ENCODE data around the gene CCDC134.

The CCDC134 gene

DNA sequence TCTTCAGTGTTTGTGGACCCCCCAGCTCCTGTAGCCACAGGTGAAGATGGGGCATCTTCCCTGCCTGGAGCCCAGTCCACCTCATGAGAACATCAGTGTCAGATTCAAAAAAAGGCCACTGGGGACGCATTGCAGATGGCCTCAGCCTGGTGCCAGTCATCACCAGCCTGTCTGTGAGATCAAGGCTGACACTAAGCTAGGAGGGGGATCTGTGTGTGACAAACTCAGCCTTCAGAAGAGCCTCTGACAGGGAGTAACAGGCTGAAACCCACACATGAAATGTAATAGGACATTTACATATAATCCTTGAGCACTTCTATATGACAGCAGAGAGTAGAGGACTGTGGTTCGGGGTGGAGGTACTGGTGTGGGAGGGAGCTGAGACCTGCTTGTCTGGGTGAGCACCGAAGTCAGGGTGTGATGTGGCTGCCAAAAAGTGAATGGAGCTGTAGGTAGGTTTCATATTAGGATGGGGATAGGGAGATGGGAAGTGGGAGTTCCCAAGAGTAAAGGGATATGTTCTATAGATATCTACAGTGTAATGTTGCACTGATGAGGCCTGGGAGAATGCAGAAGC, 20.5 kb upstream of the CCDC134 start:
- no CpG with 5 or more reads among the region's 3 CpGs for WGBS, 2 donors (ENCODE audit: extremely low coverage in 2 of 2, insufficient read length in 2 of 2, insufficient replicate concordance in 1 of 2)
- no peaks in the 10 kb centered on the region for H3K36me3 ChIP-seq (replicated peaks in 1 of 2; ENCODE audit: control insufficient read depth in 2 of 2, insufficient read depth in 2 of 2, low read length in 2 of 2)
- no peak overlapping the region for H2BK5ac ChIP-seq (ENCODE audit: low read length)
- H3K4me2 ChIP-seq (ENCODE audit: insufficient read depth, low read length, poor library complexity, severe bottlenecking): no peak overlapping the region
- no peak overlapping the region for H3K14ac ChIP-seq (ENCODE audit: low read length)
- H3K4me3 ChIP-seq (ENCODE audit: low read length in 2 of 2): no peak overlapping the region
- H4K8ac ChIP-seq (ENCODE audit: low read depth, low read length): no peak overlapping the region
- no peak for DNase-seq (ENCODE audit: low spot score)
- H3K4me1 ChIP-seq (ENCODE audit: control insufficient read depth in 2 of 2, insufficient read depth in 1 of 2, low read depth in 1 of 2, low read length in 2 of 2): peaks cover 4 to 6% of the 10 kb centered on the region in 2 donors
- no peak overlapping the region for H2AFZ ChIP-seq (ENCODE audit: low read length)
- no peak overlapping the region for H3K18ac ChIP-seq (ENCODE audit: low read length)
- no peak overlapping the region for H2BK12ac ChIP-seq (ENCODE audit: low read length)
- H2BK15ac ChIP-seq (ENCODE audit: low read length): no peak overlapping the region
- H3K79me1 ChIP-seq (ENCODE audit: low read depth, low read length): no peaks in the 10 kb centered on the region
- no peak overlapping the region for H3K9ac ChIP-seq (ENCODE audit: low read depth, low read length, poor library complexity)
- peaks cover 0 to 37% (median 0%) of the 10 kb centered on the region in 3 experiments for H3K27me3 ChIP-seq (ENCODE audit: control insufficient read depth in 3 of 3, insufficient read depth in 3 of 3, low read depth in 1 of 3, low read length in 3 of 3)
- no peak overlapping the region for H2BK120ac ChIP-seq (ENCODE audit: low read depth, low read length)
- no peak overlapping the region for H4K91ac ChIP-seq (ENCODE audit: low read depth, low read length, poor library complexity)
- no peak overlapping the region for H2AK5ac ChIP-seq (ENCODE audit: low read depth, low read length)
- no peak overlapping the region for H3K27ac ChIP-seq (replicated peaks; ENCODE audit: low read length)
- H3K4ac ChIP-seq (ENCODE audit: low read length): no peak overlapping the region
- H3K9me3 ChIP-seq (replicated peaks in 1 of 2; ENCODE audit: control insufficient read depth in 2 of 2, insufficient read depth in 1 of 2, low read depth in 1 of 2, low read length in 2 of 2): no peaks in the 10 kb centered on the region
- no peak overlapping the region for H3K23ac ChIP-seq (ENCODE audit: low read depth, low read length, poor library complexity)

DNA sequence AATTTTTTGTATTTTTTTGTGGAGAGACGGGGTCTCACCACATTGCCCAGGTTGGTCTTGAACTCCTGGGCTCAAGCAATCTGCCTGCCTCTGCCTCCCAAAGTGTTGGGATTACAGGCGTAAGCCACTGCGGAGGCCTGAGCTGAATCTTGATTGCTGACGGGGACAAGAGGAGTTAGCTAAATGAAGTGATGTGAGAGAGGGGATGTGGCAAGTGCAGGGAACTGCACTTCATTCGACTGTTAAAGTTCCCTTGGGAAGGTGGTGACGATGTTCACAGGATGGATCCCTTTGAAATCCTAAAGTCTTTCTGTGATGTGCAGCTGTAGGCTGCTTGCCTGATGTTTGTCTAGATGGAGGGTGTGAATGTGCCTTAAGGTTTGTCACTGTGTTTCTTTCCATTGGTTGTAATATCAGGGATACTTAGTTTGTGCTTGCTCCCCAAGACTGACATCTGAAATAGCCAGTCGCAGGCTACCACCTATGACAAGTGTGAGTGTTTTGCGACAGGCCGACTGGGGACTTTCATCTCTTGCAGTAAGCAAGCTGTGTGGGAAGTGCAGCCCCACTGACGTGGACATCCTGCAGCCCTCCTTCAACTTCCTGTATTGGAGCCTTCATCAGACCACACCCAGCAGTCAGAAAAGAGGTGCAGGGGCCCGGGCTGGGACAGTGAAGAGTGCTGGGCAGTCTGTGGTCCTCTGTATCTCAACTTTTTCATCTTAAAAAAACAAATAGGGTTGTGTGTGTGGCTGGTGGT, 19.6 kb upstream of the CCDC134 start:
- H3K18ac ChIP-seq (ENCODE audit: low read length): no peak overlapping the region
- no peak overlapping the region for H2BK5ac ChIP-seq (ENCODE audit: low read length)
- no peak overlapping the region for H3K4ac ChIP-seq (ENCODE audit: low read length)
- no peak for DNase-seq (ENCODE audit: low spot score)
- no peak overlapping the region for H3K4me3 ChIP-seq (ENCODE audit: low read length in 2 of 2)
- no peaks in the 10 kb centered on the region for H3K9me3 ChIP-seq (replicated peaks in 1 of 2; ENCODE audit: control insufficient read depth in 2 of 2, insufficient read depth in 1 of 2, low read depth in 1 of 2, low read length in 2 of 2)
- H4K91ac ChIP-seq (ENCODE audit: low read depth, low read length, poor library complexity): no peak overlapping the region
- H3K4me1 ChIP-seq (ENCODE audit: control insufficient read depth in 2 of 2, insufficient read depth in 1 of 2, low read depth in 1 of 2, low read length in 2 of 2): peaks cover 4 to 5% of the 10 kb centered on the region in 2 donors
- H2BK15ac ChIP-seq (ENCODE audit: low read length): no peak overlapping the region
- H2AK5ac ChIP-seq (ENCODE audit: low read depth, low read length): no peak overlapping the region
- no peak overlapping the region for H3K27ac ChIP-seq (replicated peaks; ENCODE audit: low read length)
- H3K27me3 ChIP-seq (ENCODE audit: control insufficient read depth in 3 of 3, insufficient read depth in 3 of 3, low read depth in 1 of 3, low read length in 3 of 3): peaks cover 0 to 37% (median 0%) of the 10 kb centered on the region in 3 experiments
- H2BK120ac ChIP-seq (ENCODE audit: low read depth, low read length): no peak overlapping the region
- H3K79me1 ChIP-seq (ENCODE audit: low read depth, low read length): no peaks in the 10 kb centered on the region
- H4K8ac ChIP-seq (ENCODE audit: low read depth, low read length): no peak overlapping the region
- H3K14ac ChIP-seq (ENCODE audit: low read length): no peak overlapping the region
- H2AFZ ChIP-seq (ENCODE audit: low read length): peak overlapping the region; percentile 83
- H3K23ac ChIP-seq (ENCODE audit: low read depth, low read length, poor library complexity): no peak overlapping the region
- no peak overlapping the region for H3K9ac ChIP-seq (ENCODE audit: low read depth, low read length, poor library complexity)
- WGBS, 2 donors (ENCODE audit: extremely low coverage in 2 of 2, insufficient read length in 2 of 2, insufficient replicate concordance in 1 of 2): no CpG with 5 or more reads among the region's 11 CpGs
- no peak overlapping the region for H3K4me2 ChIP-seq (ENCODE audit: insufficient read depth, low read length, poor library complexity, severe bottlenecking)
- H3K36me3 ChIP-seq (replicated peaks in 1 of 2; ENCODE audit: control insufficient read depth in 2 of 2, insufficient read depth in 2 of 2, low read length in 2 of 2): no peaks in the 10 kb centered on the region
- H2BK12ac ChIP-seq (ENCODE audit: low read length): no peak overlapping the region

DNA sequence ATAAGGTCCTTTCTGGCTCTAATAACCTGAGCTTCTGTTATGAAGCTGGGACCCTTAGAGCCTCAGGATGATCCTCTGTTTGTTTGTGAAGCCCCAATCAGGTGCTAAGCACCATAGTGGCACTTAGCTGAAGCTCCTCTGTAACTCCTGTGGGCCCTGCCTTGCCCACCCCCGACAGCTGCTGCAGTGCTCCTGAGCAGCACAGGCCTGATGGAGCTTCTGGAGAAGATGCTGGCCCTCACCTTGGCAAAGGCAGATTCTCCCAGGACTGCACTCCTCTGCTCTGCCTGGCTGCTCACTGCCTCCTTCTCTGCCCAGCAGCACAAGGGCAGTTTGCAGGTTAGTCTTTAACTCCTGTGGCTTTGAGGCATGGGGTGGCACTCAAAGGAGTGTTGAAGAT, 19.0 kb upstream of the CCDC134 start:
- no CpG with 5 or more reads among the region's 1 CpG for WGBS, 2 donors (ENCODE audit: extremely low coverage in 2 of 2, insufficient read length in 2 of 2, insufficient replicate concordance in 1 of 2)

DNA sequence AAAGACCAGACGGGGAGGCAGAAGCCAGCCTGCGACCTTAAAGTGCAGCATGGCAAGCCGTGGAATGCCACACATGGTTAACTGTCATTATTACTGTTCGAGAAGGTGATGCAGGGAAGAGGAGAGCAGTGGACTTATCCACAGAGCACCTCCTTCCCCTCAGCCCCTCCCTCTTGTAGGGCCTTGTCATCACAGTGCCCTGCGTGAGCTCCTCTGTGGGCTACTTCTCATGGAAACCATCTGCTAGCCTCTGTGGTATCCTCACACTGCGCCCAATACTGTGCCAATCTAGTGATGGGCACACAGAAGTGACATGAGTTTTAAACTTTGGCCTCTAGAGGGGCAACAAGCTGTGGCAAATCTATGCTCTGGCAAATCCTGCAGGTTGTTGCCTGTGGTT, 18.2 kb upstream of the CCDC134 start:
- no peak overlapping the region for H2BK12ac ChIP-seq (ENCODE audit: low read length)
- H2AK5ac ChIP-seq (ENCODE audit: low read depth, low read length): no peak overlapping the region
- H3K4me1 ChIP-seq (ENCODE audit: control insufficient read depth in 2 of 2, insufficient read depth in 1 of 2, low read depth in 1 of 2, low read length in 2 of 2): peaks cover 0 to 4% of the 10 kb centered on the region in 2 donors
- no peak overlapping the region for H3K4ac ChIP-seq (ENCODE audit: low read length)
- peaks cover 0 to 45% (median 0%) of the 10 kb centered on the region in 3 experiments for H3K27me3 ChIP-seq (ENCODE audit: control insufficient read depth in 3 of 3, insufficient read depth in 3 of 3, low read depth in 1 of 3, low read length in 3 of 3)
- no peak overlapping the region for H4K8ac ChIP-seq (ENCODE audit: low read depth, low read length)
- no peak overlapping the region for H3K9ac ChIP-seq (ENCODE audit: low read depth, low read length, poor library complexity)
- WGBS, 2 donors (ENCODE audit: extremely low coverage in 2 of 2, insufficient read length in 2 of 2, insufficient replicate concordance in 1 of 2): no CpG with 5 or more reads among the region's 6 CpGs
- no peak overlapping the region for H2BK120ac ChIP-seq (ENCODE audit: low read depth, low read length)
- no peak overlapping the region for H3K14ac ChIP-seq (ENCODE audit: low read length)
- no peak overlapping the region for H3K23ac ChIP-seq (ENCODE audit: low read depth, low read length, poor library complexity)
- no peak overlapping the region for H3K4me2 ChIP-seq (ENCODE audit: insufficient read depth, low read length, poor library complexity, severe bottlenecking)
- DNase-seq (ENCODE audit: low spot score): no peak
- no peaks in the 10 kb centered on the region for H3K9me3 ChIP-seq (replicated peaks in 1 of 2; ENCODE audit: control insufficient read depth in 2 of 2, insufficient read depth in 1 of 2, low read depth in 1 of 2, low read length in 2 of 2)
- H2AFZ ChIP-seq (ENCODE audit: low read length): no peak overlapping the region
- no peak overlapping the region for H3K27ac ChIP-seq (replicated peaks; ENCODE audit: low read length)
- no peak overlapping the region for H2BK5ac ChIP-seq (ENCODE audit: low read length)
- H3K18ac ChIP-seq (ENCODE audit: low read length): no peak overlapping the region
- H3K79me1 ChIP-seq (ENCODE audit: low read depth, low read length): no peaks in the 10 kb centered on the region
- H3K36me3 ChIP-seq (replicated peaks in 1 of 2; ENCODE audit: control insufficient read depth in 2 of 2, insufficient read depth in 2 of 2, low read length in 2 of 2): no peaks in the 10 kb centered on the region
- H4K91ac ChIP-seq (ENCODE audit: low read depth, low read length, poor library complexity): no peak overlapping the region
- no peak overlapping the region for H2BK15ac ChIP-seq (ENCODE audit: low read length)
- H3K4me3 ChIP-seq (ENCODE audit: low read length in 2 of 2): no peak overlapping the region

More for the DNA sequence above, 19.0 kb upstream of the CCDC134 start:
- H3K4me2 ChIP-seq (ENCODE audit: insufficient read depth, low read length, poor library complexity, severe bottlenecking): no peak overlapping the region
- no peak overlapping the region for H2AK5ac ChIP-seq (ENCODE audit: low read depth, low read length)
- no peak overlapping the region for H3K4ac ChIP-seq (ENCODE audit: low read length)
- no peak overlapping the region for H3K14ac ChIP-seq (ENCODE audit: low read length)
- H3K4me1 ChIP-seq (ENCODE audit: control insufficient read depth in 2 of 2, insufficient read depth in 1 of 2, low read depth in 1 of 2, low read length in 2 of 2): peaks cover 0 to 4% of the 10 kb centered on the region in 2 donors
- no peak for DNase-seq (ENCODE audit: low spot score)
- no peak overlapping the region for H3K4me3 ChIP-seq (ENCODE audit: low read length in 2 of 2)
- H3K9me3 ChIP-seq (replicated peaks in 1 of 2; ENCODE audit: control insufficient read depth in 2 of 2, insufficient read depth in 1 of 2, low read depth in 1 of 2, low read length in 2 of 2): no peaks in the 10 kb centered on the region
- peaks cover 0 to 37% (median 0%) of the 10 kb centered on the region in 3 experiments for H3K27me3 ChIP-seq (ENCODE audit: control insufficient read depth in 3 of 3, insufficient read depth in 3 of 3, low read depth in 1 of 3, low read length in 3 of 3)
- H4K91ac ChIP-seq (ENCODE audit: low read depth, low read length, poor library complexity): no peak overlapping the region
- H2BK15ac ChIP-seq (ENCODE audit: low read length): no peak overlapping the region
- peak overlapping the region; percentile 44 for H4K8ac ChIP-seq (ENCODE audit: low read depth, low read length)
- no peaks in the 10 kb centered on the region for H3K79me1 ChIP-seq (ENCODE audit: low read depth, low read length)
- H3K18ac ChIP-seq (ENCODE audit: low read length): no peak overlapping the region
- no peak overlapping the region for H2BK12ac ChIP-seq (ENCODE audit: low read length)
- H2BK5ac ChIP-seq (ENCODE audit: low read length): no peak overlapping the region
- no peak overlapping the region for H3K23ac ChIP-seq (ENCODE audit: low read depth, low read length, poor library complexity)
- no peak overlapping the region for H3K27ac ChIP-seq (replicated peaks; ENCODE audit: low read length)
- no peak overlapping the region for H3K9ac ChIP-seq (ENCODE audit: low read depth, low read length, poor library complexity)
- no peak overlapping the region for H2BK120ac ChIP-seq (ENCODE audit: low read depth, low read length)
- H3K36me3 ChIP-seq (replicated peaks in 1 of 2; ENCODE audit: control insufficient read depth in 2 of 2, insufficient read depth in 2 of 2, low read length in 2 of 2): no peaks in the 10 kb centered on the region
- H2AFZ ChIP-seq (ENCODE audit: low read length): peak overlapping the region; percentile 83
